Astrocyte (in vitro differentiated cells and primary cell): ENCODE measurements around the gene HBS1L. TPM values are rescaled to one million over a fixed set of nuclear protein-coding genes. Genes with fewer than 3 reads are reported as not detected.

ENCODE experiments used
- DNase-seq: peaks from one replicate; pipeline ENCODE4 v3.0.0-alpha.2; 2010; ENCODE audit warnings: low read depth
- FAIRE-seq: peaks from 2 replicates; lab custom pipeline; 2011; peaks lifted over from hg19 to GRCh38; lab: Jason Lieb, UNC
- H2AFZ ChIP-seq: 2 replicates; pipeline ENCODE4 v1.6.0; 2012; ENCODE audit warnings: low read depth, low read length, inconsistent platforms
- H3K27ac ChIP-seq: 2 replicates; pipeline ENCODE4 v1.5.1; 2011; ENCODE audit warnings: low read depth, low read length, inconsistent platforms
- H3K27me3 ChIP-seq: 2 replicates; pipeline ENCODE4 v1.6.0; 2011; ENCODE audit warnings: low read length, inconsistent platforms; ENCODE audit not compliant: insufficient read depth
- H3K36me3 ChIP-seq: 2 replicates; pipeline ENCODE4 v1.5.1; 2011; ENCODE audit warnings: low read length, inconsistent platforms; ENCODE audit not compliant: insufficient read depth
- H3K4me1 ChIP-seq: 2 replicates; pipeline ENCODE4 v1.5.1; 2011; ENCODE audit warnings: low read length, inconsistent platforms; ENCODE audit not compliant: insufficient read depth
- H3K4me2 ChIP-seq: 2 replicates; pipeline ENCODE4 v1.6.0; 2012; ENCODE audit warnings: low read length, inconsistent platforms
- H3K4me3 ChIP-seq: 2 replicates; pipeline ENCODE4 v1.5.1; 2011; ENCODE audit warnings: low read depth, mild to moderate bottlenecking, low read length, inconsistent platforms; ENCODE audit not compliant: insufficient read depth
- H3K79me2 ChIP-seq: 2 replicates; pipeline ENCODE4 v1.6.0; 2012; ENCODE audit warnings: mild to moderate bottlenecking, low read length, inconsistent platforms; ENCODE audit not compliant: insufficient read depth
- H3K9ac ChIP-seq: 2 replicates; pipeline ENCODE4 v1.6.0; 2012; ENCODE audit warnings: mild to moderate bottlenecking, low read length, inconsistent platforms
- H3K9me3 ChIP-seq: 2 replicates; pipeline ENCODE4 v1.5.1; 2012; ENCODE audit warnings: low read depth, mild to moderate bottlenecking, low read length, inconsistent platforms; ENCODE audit not compliant: insufficient read depth
- H4K20me1 ChIP-seq: 2 replicates; pipeline ENCODE4 v1.6.0; 2012; ENCODE audit warnings: low read length, inconsistent platforms; ENCODE audit not compliant: insufficient read depth
- H3K27ac Mint-ChIP-seq: one replicate; pipeline ENCODE4 v1.8.0; 2021; ENCODE audit warnings: mild to moderate bottlenecking, mixed read lengths; ENCODE audit not compliant: unreplicated experiment
- H3K27me3 Mint-ChIP-seq: one replicate; pipeline ENCODE4 v1.8.0; 2021; ENCODE audit warnings: low read depth, mixed read lengths; ENCODE audit not compliant: unreplicated experiment
- H3K36me3 Mint-ChIP-seq: one replicate; pipeline ENCODE4 v1.8.0; 2021; ENCODE audit warnings: low read depth, mixed read lengths; ENCODE audit not compliant: unreplicated experiment
- H3K4me1 Mint-ChIP-seq: one replicate; pipeline ENCODE4 v1.8.0; 2021; ENCODE audit warnings: low read depth, mixed read lengths; ENCODE audit not compliant: unreplicated experiment
- H3K4me3 Mint-ChIP-seq: one replicate; pipeline ENCODE4 v1.8.0; 2021; ENCODE audit warnings: mild to moderate bottlenecking, moderate library complexity, mixed read lengths; ENCODE audit not compliant: unreplicated experiment
- H3K9me3 Mint-ChIP-seq: one replicate; pipeline ENCODE4 v1.8.0; 2021; ENCODE audit warnings: mild to moderate bottlenecking, mixed read lengths; ENCODE audit not compliant: unreplicated experiment
- CTCF ChIP-seq: IDR thresholded peaks from 2 replicates; pipeline ENCODE4 v1.5.1; 2011; ENCODE audit warnings: low read depth, mild to moderate bottlenecking, inconsistent platforms, low read length, moderate library complexity; ENCODE audit not compliant: insufficient read depth
- EZH2 ChIP-seq: IDR thresholded peaks from 2 replicates; pipeline ENCODE4 v1.6.1; 2012; ENCODE audit warnings: mild to moderate bottlenecking, low read length, inconsistent platforms; ENCODE audit not compliant: insufficient read depth
- total RNA-seq: library from RNA; stranded (reverse); gene quantifications from 2 replicates; pipeline ENCODE4 v1.2.1, GENCODE V29; 2021

The HBS1L gene
- total RNA-seq, 1 donor from 2014 or later, result 87.8 TPM

GRCh38 chr6:134932535-134933470, 121.8 kb downstream of the HBS1L start:
- H3K27ac ChIP-seq, result no peak overlapping the region
- H3K4me2 ChIP-seq, result no peak overlapping the region
- peaks cover 14% of the 10 kb centered on the region for H3K4me1 ChIP-seq
- TF ChIP-seq CTCF (no peak), EZH2 (no peak)
- Mint-ChIP-seq H3K27ac (no peak overlapping the region), H3K9me3 (no peaks in the 10 kb centered on the region), H3K4me3 (no peak overlapping the region), H3K36me3 (peaks cover 5% of the 10 kb centered on the region), H3K4me1 (peaks cover 15% of the 10 kb centered on the region), H3K27me3 (peaks cover 6% of the 10 kb centered on the region)
- DNase-seq (no peak), FAIRE-seq (no peak)
- no peaks in the 10 kb centered on the region for H3K79me2 ChIP-seq
- H2AFZ ChIP-seq, result no peak overlapping the region
- H3K9me3 ChIP-seq, result no peaks in the 10 kb centered on the region
- H3K36me3 ChIP-seq, result no peaks in the 10 kb centered on the region
- H3K4me3 ChIP-seq, result no peak overlapping the region
- H3K9ac ChIP-seq, result no peak overlapping the region
- no peaks in the 10 kb centered on the region for H3K27me3 ChIP-seq
- no peaks in the 10 kb centered on the region for H4K20me1 ChIP-seq

- no peaks in the 10 kb centered on the region for H3K79me2 ChIP-seq
- no peaks in the 10 kb centered on the region for H3K9me3 ChIP-seq
- no peak overlapping the region for H3K27ac ChIP-seq
- H4K20me1 ChIP-seq, result no peaks in the 10 kb centered on the region
- no peak overlapping the region for H2AFZ ChIP-seq
- FAIRE-seq (no peak), DNase-seq (no peak)
- no peak overlapping the region for H3K4me3 ChIP-seq
- Mint-ChIP-seq H3K27me3 (peaks cover 6% of the 10 kb centered on the region), H3K4me3 (no peak overlapping the region), H3K36me3 (peaks cover 5% of the 10 kb centered on the region), H3K4me1 (peaks cover 10% of the 10 kb centered on the region), H3K27ac (no peak overlapping the region), H3K9me3 (no peaks in the 10 kb centered on the region)
- no peak overlapping the region for H3K4me2 ChIP-seq
- no peaks in the 10 kb centered on the region for H3K36me3 ChIP-seq
- H3K4me1 ChIP-seq, result peaks cover 7% of the 10 kb centered on the region
- no peak overlapping the region for H3K9ac ChIP-seq
- H3K27me3 ChIP-seq, result no peaks in the 10 kb centered on the region
- no peak for TF ChIP-seq EZH2
- no peak for TF ChIP-seq CTCF
Observed at GRCh38 chr6:134932098-134932497, 122.5 kb downstream of the HBS1L start.

- Histone ChIP-seq H3K36me3 (no peaks in the 10 kb centered on the region), H3K27me3 (no peaks in the 10 kb centered on the region), H3K9ac (no peak overlapping the region), H3K79me2 (no peaks in the 10 kb centered on the region), H3K27ac (no peak overlapping the region), H3K4me3 (no peak overlapping the region), H3K4me1 (peaks cover 7% of the 10 kb centered on the region), H3K4me2 (no peak overlapping the region), H4K20me1 (no peaks in the 10 kb centered on the region), H3K9me3 (no peaks in the 10 kb centered on the region), H2AFZ (no peak overlapping the region)
- peaks cover 5% of the 10 kb centered on the region for H3K36me3 Mint-ChIP-seq
- FAIRE-seq (no peak), DNase-seq (no peak)
- no peaks in the 10 kb centered on the region for H3K4me1 Mint-ChIP-seq
- TF ChIP-seq EZH2 (no peak), CTCF (no peak)
- H3K9me3 Mint-ChIP-seq, result no peaks in the 10 kb centered on the region
- no peak overlapping the region for H3K27ac Mint-ChIP-seq
- no peak overlapping the region for H3K4me3 Mint-ChIP-seq
- peaks cover 6% of the 10 kb centered on the region for H3K27me3 Mint-ChIP-seq
Observed at GRCh38 chr6:134930463-134930862, 124.2 kb downstream of the HBS1L start.
